ENCODE data around the gene SCN1B.
"Not testable (repeated sequence)": the region's sequence is repeated elsewhere in the genome, so short reads cannot be mapped to it uniquely, and the experiment has no call there.

The SCN1B gene

DNA sequence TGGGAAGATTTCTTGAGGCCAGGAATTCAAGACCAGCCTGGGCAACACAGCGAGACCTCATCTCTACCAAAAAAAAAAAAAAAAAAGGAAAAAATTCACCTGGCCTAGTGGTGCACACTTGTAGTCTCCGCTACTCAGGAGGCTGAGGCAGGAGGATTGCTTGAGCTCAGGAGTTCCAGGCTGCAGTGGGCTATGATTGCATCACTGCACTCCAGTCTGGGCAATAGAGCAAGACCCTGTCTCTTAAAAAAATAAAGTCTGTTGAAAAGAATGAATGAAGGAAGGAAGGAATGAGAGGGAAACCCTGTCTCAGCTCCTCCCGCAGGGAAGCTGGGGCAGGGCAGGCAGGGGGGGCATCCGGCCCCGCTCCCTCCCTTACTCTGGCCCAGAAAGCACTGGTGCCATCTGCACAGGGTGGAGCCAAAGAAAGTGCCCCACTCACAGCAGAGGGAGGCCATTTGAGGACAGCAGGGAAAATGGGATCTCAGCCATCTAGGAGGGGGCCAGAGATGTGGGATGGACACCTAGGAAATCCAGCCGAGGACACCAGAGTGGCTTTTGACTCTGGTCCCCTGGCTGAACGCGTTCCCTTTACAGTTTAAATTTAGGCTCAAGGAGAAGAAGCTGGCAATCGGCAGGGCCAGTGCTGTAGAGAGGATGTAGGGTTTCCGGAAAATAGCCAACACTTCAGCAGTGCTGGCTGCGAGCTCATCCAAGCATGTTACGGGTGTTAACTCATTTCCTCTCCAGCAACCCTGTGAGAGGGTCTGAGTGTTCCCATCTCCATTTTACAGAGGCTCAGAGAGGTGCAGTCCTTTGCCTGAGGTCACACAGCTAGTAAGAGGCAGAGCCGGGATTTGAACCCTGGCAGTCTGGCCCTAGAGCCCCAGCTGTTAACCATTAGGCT, 7.7 kb downstream of the SCN1B start:
- DNase-seq (ENCODE audit: low spot score) = peak; percentile 69

DNA sequence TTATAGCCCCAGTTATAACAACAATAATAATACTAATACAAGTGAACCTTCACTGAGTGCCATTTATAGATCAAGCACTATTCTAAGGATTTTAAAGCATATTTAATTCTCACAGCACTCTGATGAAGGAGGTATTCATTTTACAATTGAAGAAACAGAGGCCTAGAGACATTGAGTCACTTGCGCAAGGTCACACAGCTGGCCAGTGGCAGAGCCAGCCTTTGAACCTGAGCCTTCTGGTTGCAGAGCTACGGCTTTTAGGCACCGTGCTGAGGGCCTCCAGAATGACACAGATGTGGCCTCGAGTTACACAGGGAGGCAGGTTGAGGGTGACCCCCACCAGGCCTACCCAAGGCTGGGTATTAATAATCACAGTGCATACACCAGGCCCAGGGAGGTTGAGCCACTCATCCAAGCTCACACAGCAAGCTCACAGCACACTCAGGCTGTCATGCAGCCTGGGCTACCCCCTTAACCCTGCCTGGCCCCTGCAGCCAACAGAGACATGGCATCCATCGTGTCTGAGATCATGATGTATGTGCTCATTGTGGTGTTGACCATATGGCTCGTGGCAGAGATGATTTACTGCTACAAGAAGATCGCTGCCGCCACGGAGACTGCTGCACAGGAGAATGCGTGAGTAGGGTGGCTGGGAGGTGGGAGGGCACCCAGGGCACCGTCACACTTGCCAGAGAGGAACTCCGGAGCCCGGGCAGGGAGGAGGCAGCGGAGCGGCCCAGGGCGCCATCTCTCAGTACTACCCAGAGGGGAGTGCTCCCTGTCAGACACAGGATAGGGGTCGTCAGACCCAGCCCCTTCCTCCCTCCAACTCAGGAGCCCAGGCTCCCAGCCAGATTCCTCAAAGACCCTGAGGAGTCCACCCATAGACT, 8.6 kb downstream of the SCN1B start:
- no peak for DNase-seq (ENCODE audit: low spot score)

DNA sequence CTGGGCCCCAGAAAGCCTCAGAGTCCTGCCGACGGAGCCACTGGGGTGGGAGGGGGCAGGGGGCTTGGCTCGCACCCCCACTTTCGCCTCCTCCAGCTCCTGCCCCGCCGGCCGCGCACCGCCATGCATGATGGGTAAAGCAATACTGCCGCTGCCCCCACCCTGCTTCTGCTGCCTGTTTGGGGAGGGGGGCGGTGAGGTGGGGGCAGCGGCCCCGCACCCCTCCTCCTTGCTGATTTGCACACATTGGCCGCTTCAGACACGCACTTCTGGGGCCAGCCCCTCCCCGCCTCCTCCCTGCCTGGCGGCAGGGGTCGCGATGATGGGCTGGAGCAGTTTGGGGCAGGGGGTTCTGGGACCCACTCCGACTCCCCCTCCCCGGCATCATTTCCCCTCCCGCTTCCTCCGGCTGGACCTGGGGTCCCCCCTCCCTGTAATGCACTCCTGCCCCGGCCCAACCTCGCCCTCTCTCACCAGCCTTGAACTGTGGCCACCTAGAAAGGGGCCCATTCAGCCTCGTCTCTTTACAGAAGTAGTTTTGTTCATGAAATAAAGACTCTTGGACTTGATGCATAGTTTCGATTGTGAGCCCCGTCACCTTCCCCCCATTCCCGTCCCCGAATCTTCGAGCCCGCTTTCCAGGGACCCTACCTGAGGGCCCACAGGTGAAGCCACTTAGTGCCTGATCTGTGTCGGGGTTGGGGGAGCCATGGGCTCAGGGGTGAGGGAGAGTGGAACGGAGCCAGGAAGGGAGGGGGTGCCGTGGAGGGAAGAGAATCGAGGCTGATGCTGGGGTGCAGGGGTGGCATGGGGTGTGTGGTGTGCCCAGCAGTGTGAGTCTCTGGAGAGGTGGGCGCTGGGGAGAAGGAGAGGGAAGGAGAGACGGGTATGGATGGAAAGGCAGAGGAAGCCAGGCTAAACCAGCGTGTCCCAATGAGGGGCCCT, 9.9 kb downstream of the SCN1B start:
- DNase-seq (ENCODE audit: low spot score) = no peak

DNA sequence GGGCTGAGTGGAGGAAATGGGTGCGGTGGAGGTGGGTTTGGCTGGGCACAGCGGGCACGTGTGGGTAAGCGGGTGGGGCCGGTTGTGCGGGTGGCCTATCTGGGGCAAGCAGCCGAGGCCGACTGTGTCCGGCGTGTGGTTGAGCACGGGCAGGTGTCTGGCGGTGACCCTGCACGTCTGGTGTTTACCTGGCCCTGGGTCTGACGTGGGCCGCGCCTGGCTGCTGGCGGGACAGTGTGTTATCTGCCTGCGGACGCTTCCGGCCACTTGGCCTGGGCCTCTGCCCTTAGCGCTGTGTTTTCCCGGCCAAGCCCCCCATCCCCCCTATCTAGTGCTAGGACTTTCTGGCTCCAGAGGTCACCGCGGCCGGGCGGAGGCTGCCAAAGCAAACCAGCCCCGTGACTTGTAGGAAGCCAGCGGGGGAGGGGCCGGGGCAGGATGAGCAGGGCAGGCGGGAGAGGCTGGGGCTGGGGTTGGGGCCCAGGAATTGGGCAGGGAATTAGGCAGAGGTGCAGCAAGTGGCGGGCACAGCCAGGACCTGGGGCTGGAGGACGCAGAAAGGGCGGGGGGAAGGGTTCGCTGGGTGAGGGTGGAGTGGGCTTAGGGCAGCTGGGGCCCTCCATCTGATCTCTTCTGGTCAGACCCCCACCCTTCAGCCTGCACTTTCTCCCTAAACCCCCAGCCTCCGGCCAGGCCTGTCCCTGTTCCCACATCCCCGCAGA, 10.7 kb downstream of the SCN1B start:
- peak; percentile 78 for DNase-seq (ENCODE audit: low spot score)

DNA sequence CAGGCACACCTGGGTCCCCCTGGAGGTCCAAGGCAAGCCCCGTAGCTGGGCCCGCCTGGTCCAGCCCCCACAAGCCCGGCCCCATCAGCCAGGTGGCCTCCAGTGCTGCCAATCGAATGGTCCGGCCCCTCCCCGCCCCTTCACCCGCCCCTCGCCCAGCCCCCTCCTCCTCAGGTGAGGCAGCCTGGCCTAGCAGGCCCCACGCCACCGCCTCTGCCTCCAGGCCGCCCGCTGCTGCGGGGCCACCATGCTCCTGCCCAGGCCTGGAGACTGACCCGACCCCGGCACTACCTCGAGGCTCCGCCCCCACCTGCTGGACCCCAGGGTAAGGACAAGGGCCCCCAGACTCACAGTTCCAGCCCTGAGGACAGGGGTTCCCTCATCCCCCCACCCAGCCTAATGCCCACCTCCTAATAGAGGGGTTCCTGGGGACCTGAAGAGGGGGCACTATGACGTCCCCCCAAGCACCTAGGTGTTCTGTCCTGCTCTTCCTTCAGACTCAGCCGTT, 11.3 kb downstream of the SCN1B start, which contains the start of gene HPN:
Gene HPN, plus strand, starts transcription at position 174 of the 508 bp plus-strand sequence. CDS start 786 bp downstream, outside the sequence.
- no peak for DNase-seq (ENCODE audit: low spot score)

DNA sequence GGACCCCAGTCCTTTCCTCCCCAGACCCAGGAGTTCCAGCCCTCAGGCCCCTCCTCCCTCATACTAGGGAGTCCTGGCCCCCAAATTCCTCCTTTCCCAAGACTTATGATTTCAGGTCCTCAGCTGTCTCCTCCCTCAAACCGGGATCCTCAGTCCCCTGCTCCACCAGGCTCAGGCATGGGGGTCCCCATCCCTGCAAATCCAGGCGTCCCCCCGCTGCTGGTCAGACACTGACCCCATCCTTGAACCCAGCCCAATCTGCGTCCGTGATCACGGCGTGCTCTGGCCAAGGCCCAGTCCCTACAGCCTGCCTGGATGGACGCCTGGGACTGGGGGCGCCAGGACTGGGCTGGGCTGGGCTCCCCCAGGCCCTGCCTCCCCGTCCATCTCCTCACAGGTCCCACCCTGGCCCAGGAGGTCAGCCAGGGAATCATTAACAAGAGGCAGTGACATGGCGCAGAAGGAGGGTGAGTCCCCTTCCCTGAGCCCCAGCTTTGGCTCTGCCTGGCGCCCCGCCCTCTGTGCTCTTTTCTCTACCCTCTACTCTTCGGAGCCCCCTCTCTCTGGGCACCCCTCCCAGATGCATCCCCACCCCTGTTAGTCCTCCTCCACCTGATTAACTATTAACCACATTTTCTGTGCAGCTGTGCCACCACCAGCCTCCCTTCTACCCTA, 11.9 kb downstream of the SCN1B start:
- DNase-seq (ENCODE audit: low spot score) = no peak

DNA sequence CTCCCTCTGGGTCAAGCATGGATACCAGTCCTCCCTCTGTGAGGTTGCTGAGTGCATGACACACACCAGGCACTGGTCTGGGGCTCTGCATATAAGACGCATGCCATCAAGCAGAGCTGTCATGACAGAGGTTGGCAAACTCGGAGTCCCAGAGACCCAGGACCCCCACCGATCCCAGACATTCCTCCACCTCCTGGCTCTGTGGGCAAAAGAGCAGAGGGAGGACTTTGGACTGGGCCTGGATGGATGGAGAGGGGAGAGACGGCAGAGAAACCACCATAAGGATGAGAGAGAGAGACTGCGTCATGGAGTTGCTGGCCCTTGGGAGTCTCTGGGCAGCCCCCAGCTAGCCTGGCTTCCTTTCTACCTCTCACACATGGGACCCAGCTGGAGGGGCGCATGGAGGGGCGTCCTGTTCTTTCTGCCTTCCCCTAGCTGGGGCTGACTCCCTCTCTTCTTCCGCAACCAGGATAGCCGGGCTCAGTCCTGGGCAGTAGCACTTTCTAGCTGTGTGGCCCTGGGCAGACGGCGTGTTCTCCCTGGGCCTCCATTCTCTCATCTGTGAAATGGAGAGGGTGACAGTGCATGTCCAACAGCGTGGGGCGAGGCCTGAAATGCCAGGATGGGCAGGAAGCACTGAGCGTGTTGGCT, 12.8 kb downstream of the SCN1B start:
- DNase-seq (ENCODE audit: low spot score) = no peak

DNA sequence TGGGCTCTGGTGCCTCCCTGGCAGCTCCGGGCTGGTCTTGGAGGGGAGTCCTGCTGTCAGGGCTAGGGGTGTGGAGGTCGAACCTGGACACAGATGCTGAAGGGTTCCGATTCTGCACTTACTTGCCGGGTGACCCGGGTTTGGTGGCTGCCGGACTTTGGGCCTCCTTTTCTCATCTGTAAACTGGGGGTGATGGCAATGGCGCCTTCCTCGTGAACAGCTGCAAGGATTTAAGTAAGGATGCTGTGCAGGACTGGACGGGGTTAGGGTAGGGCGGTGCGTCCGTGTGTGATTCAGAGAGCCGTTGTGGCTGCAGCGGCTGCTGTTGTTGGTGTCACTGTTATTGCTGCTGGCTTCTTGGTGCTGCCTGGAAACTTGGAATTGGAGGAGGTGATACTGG, 13.6 kb downstream of the SCN1B start:
- no peak for DNase-seq (ENCODE audit: low spot score)

DNA sequence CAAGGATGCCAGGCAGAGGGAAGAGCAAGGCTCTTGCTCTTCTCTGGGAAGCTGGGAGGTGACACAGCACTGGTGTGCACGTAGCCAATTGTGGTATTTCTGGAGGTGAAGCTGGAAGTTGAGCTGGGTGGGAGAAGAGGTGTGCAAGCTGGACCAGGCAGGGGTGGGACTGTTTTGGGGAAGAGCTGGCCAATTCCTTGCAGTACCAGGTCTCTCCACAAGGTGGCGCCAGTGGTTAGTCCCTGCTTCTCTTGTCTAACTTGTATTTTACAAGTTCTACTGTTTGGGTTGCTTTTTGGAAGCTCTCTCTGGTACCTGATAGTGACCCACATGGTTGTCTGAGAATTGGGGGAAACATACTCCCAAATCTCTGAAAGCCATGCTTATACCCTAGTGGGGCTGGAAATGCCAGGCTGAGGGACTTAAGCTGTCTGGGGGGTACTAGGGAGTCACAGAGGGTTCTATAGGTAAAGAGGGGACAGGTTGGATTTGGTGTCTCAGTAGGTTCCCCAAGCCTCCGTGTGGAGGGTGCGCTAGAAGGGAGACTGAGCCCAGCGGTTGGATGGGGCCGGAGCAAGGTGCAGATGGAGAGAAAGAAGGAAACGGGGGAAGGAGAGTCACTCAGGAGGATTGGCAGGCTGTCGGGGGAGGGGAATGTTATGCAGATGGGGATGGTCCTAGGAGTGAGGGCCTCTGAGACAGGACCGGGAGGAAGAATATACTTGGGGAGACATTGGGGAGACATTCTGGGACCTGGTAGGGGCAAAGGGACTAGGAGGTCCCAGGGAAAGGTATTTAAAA, 14.2 kb downstream of the SCN1B start:
- DNase-seq (ENCODE audit: low spot score) = peak; percentile 74

DNA sequence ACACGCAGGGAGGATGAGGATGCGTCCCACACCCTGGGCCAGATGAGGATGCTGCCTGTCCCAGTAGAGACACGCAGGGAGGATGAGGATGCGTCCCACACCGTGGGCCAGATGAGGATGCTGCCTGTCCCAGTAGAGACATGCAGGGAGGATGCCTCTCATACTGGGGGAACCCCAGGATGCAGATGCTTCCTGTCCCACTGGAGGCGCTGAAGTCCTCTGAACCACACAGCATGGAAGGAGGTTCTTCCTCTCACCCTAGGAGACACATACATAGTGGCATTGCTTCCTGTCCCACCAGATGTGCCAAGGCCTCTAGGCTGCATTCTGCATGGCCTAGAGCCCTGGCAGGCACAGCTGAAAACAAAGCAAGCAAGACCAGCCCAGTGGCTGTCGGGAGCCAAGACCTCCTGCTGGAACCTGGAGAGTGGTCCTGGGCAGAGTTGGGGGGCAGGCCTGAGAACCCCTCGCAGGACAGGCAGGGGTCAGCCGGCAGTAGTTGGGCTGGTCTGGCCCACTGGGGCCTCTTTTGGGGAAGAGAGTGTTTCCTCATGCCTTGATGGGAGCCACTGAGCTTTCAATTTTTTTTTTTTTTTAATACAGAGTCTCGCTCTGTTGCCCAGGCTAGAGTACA, 15.5 kb downstream of the SCN1B start:
- DNase-seq (ENCODE audit: low spot score) = peak; percentile 76

DNA sequence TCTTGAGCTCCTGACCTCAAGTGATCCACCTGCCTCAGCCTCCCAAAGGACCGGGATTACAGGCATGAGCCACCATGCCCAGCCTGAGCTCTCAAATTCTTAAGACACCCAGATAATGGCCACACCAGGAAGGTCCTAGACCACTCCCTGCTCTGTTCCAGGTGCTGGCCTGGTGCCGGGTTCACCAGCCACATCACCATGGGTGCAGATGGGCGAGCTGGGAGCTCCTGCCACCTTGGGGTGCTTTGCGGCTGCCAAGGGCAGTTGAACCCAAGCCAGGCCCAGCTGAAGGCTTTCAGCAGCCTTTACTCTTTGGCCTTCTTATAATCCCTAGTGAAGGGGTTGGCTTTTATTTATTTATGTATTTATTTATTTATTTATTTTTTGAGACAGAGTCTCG, 16.2 kb downstream of the SCN1B start:
- DNase-seq (ENCODE audit: low spot score) = no peak

DNA sequence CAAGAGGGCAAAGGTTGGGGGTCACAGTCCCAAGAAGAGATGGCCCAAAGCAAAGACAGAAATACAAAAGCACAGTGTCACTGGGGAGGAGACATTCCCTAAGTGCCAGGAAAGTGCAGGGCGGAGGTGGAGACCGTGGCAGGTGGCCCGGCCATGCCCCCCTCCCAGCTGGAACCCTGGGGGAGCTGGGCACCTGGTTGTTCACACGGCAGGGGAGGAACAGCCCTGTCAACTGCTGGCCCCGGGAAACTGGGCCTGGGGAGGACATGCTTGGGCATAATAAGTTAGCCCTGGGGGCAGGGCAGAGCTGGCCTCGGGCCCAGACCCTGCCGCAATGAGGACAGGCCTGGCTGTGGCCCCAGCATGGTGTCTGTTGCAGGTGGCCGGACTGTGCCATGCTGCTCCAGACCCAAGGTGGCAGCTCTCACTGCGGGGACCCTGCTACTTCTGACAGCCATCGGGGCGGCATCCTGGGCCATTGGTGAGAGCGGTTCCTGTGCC, 18.7 kb downstream of the SCN1B start:
- peak; percentile 88 for DNase-seq (ENCODE audit: low spot score)

DNA sequence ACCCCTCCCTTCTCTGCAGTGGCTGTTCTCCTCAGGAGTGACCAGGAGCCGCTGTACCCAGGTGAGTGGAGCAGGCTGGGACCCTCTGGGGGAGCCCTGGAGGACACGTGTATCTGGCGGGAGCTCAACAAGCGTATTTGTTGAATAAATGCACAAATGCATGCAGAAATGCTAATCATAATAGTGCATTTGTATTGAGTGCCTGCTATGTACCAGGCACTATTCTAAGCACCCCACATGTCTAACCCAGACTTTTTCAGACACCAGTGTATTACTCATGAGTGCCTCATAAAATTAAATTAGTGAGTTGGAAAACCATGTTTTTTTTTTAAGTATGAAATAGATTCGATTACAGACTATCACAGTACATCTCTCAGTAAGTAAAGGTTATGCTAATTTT, 19.2 kb downstream of the SCN1B start:
- peak; percentile 77 for DNase-seq (ENCODE audit: low spot score)

DNA sequence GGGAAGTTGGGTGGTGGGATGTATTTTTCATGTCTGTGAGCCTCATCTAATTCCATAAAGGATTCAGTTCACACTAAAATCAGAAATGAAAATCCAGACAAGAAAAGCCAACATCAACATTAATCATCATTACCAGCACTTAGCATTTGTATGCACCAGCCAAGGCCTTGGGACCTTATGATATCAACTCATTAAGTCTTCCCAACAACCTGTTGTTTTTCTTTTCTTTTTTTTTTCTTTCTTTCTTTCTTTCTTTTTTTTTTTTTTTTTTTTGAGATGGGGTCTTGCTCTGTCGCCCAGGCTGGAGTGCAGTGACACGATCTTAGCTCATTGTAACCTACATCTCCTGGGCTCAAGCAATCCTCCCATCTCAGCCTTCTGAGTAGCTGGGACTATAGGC, 20.4 kb downstream of the SCN1B start:
- not testable (repeated sequence) for DNase-seq (ENCODE audit: low spot score)

DNA sequence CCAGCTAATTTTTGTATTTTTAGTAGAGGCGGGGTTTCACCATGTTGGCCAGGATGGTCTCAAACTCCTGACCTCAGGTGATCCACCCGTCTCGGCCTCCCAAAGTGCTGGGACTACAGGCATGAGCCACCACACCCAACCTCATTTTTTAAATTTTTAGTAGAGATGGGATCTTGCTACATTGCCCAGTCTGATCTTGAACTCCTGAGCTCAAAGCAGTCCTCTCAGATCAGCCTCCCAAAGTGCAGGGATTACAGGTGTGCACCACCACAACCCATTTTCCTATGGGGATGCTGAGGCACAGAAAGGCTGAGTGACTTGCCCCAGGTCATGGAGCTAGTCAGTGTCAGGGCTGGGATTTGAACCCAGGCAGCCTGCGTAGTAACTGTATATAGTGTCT, 21.0 kb downstream of the SCN1B start:
- DNase-seq (ENCODE audit: low spot score) = not testable (repeated sequence)

DNA sequence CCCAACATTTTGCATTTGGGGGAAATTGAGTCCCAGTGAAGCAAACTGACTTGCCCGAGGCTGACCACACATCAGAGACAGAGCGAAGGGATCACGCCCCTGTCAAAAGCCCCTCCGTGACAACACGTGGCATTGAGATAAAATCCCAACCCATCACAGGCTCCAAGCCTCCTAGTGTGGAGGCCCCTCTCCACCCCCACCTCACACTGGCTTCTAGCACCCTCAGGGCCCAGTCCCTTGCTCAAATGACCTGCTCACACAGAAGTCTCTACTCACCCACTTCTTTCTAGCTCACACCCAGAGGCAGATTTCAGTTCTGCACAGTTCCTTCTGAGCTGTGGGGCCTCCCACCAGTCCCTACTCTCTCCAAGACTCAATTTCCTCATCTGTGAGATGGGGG, 21.5 kb downstream of the SCN1B start:
- DNase-seq (ENCODE audit: low spot score) = no peak

DNA sequence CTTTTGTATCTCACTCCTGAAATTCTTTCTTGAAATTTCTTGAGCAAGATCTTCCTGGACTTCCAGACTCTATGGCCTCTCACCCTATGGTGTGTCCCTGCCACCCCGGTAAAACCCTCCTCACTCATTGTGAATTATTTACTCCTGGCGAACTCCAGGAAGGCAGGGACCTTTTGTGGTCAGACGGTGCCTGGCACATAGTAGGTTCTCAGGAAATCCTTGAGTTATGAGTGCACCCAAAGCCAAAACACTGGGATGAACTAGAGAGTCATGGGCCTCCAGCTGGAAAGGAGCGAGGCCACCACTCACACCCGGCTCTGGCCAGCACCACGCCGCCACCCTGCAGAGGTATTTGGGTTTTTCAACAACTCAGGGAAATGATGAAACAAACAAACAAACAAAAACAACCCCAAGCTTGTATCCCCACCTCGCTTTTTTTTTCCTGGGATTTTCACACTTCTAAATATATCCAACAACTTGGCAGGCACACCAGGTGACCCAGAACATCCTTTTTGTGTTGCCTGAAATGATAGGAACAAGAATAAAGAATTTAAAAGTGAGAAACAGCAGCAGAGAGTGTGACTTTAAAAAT, 22.4 kb downstream of the SCN1B start:
- no peak for DNase-seq (ENCODE audit: low spot score)

All from globus pallidus (tissue), 1 donor.